HG02973 (cell line): Measurements from ENCODE around the gene CAMSAP3.
"Not testable (repeated sequence)": the region's sequence is repeated elsewhere in the genome, so short reads cannot be mapped to it uniquely, and the experiment has no call there.

Experiments
- ATAC-seq: cut with Tn5 transposase; IDR thresholded peaks from one replicate; pipeline ENCODE4 v1.9.1; 2021; ENCODE audit warnings: moderate library complexity; ENCODE audit not compliant: unreplicated experiment

Gene CAMSAP3

GRCh38 chr19:7628589-7629311 lies 33.1 kb downstream of the CAMSAP3 start:
- no peak for ATAC-seq

DNA sequence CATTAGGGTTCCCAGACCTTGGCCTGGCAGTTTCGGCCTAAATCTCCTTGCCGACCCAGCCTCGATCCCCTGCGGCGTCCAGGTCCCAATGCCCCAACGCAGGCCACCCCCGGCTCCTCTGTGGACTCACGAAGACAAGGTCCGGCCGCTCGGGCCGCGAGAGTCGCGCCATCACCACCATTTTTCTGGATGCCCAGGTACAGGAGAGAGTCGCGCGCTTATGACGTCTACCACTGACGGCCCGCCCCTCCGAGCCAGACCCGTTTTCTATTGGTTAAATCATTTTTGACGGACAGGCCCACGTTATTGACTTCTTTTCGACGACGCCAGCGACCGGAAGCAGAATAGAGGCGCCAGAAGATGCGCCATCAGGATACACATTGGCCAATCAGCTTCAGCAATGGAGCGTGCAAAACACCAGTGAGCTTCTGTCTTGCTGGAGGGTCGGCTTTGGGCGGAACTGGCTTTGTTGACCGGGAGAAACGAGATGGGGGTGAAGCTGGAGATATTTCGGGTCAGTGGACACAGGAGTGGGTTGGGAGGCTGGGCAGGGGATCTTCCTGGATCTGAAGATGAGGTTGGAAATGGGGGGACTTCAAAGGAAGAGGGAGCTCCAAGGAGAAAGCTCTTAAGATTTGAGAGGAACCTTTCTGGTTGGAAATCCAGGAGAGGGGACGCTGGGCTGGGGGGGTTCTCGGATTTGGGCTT lies 33.8 kb downstream of the CAMSAP3 start, which contains the start of the genes PET100 and XAB2:
Gene PET100 (plus strand): TSS at position 447 of the 708 bp plus-strand sequence. CDS start 41 bp downstream, at position 488.
Gene XAB2 (minus strand): TSS at position 199 of the 708 bp plus-strand sequence. CDS start 18 bp downstream, at position 181.
- ATAC-seq = peak; percentile 71

- ATAC-seq = no peak
These were observed 35.9 kb downstream of the CAMSAP3 start for GRCh38 chr19:7631577-7631976.

DNA sequence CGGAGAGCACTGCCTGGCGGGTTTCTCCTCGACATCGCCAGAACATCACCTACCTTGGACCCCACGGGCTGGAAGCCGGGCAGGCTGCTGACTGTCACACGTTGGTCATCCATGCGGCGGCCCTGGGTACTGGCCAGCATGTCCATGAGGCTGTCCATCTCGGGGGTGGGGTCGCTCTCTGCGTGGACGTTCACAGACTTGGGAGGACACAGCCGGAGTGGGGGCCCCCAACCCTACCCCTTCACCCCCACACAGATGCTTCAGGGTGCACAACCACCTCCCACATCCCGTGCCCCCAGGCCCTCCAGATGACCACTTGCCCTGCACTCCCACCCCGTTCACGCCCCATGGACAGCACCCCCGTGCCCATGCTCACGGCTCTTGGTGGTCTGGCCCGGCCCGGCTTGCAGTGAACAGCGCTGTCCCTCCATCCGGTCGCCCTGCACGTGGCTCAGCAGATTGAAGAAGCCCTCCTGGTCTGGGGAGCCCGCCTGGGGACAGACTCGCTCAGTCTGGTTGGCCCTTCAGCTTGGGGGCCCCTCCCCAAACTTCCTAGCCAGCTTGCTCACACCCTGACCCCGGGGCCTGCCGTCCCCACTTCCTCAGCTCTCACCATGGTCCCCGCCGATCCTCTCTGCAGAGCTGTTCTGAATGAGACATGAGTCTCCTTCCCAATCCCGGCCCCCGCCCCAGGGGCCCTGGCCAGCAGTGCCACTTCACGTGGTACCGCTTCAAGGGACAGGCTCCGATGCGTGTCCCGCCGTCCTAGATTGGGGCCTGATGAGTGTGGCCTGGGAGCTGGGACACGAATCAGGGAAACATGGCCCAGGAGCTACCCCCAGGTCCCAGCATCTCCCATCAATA lies 36.9 kb downstream of the CAMSAP3 start:
- ATAC-seq = no peak

GRCh38 chr19:7633698-7634097 lies 38.0 kb downstream of the CAMSAP3 start, which contains the start of gene PCP2:
Gene PCP2, minus strand, starts transcription at chr19:7633719. Its CDS starts 262 bp downstream, at chr19:7633457.
- ATAC-seq = no peak

DNA sequence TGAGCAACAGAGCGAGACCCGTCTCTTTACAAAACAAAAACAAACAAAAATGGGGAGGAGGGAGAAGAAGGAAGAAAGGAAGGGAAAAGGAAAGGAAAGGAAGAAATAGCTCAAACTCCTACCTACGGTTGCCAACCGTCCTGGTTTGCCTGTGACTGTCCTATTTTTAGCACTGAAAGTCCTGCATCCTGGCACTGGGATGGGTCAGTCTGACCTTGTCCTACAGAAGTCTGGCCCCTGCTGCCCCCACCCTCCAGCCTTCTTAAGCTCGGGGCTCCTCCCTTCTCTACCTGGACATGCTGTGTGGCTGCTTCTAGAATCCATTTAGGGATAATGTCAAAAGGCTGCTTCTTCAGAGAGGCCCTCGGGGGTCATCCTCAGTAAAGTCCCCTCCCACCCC lies 40.0 kb downstream of the CAMSAP3 start:
- ATAC-seq = no peak

DNA sequence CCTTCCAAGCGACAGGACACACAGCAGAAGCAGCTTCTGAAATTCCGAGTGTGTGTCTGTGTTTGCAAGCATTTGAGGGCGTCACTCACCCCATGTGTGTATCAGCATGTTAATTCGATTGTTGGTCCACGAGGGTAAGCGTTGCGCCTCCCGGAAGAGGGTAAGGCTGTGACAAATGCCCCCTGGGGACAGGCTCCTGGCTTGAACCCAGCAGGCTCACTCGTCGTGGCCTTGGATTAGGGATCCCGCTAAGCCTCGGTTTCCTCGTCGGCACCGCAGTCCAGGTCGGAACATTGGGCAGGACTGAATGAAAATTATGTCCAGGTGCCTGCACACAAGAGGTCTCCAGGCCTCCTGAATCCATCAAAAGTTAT lies 40.6 kb downstream of the CAMSAP3 start:
- no peak for ATAC-seq

DNA sequence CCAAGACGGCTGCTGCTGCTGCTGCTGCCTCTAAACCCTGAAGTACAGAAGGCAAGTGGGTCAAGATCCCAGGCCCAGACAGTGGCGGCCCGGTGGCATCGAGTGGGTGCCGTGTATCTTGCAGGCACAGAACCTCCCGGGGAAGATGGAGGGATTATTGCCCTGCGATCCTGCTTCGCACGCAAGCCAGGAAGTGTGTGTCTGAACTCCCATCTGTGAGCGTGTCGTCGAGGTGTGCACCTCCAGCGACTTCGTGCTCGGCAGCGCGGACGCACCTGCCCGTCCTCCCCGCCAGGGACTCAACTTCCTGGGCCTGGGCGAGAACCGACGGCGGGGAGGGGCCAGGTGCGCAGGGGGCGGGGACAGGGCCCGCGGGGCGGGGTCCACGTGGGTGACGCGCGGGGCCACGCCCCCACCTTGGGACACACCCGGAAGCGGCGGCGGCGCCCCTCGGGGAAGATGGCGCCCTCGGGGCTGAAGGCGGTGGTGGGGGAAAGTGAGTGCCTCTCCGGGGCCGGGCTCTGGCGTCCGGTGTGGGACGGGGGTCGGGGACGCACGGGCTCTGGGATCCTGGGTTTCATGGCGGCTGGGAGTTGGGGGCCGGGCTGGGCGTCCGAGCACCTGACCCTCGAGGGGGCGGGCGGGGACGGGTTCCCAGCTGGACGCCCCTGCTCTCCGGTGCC lies 41.2 kb downstream of the CAMSAP3 start, which contains the start of gene STXBP2:
Gene STXBP2 (plus strand): TSS at position 420 of the 683 bp plus-strand sequence. CDS start 40 bp downstream, at position 460.
- ATAC-seq = peak; percentile 49

- ATAC-seq = no peak
These were observed 42.0 kb downstream of the CAMSAP3 start for GRCh38 chr19:7637374-7638256.

GRCh38 chr19:7638802-7639465 lies 43.3 kb downstream of the CAMSAP3 start:
- no peak for ATAC-seq

GRCh38 chr19:7639863-7640348 lies 44.2 kb downstream of the CAMSAP3 start:
- ATAC-seq = no peak

DNA sequence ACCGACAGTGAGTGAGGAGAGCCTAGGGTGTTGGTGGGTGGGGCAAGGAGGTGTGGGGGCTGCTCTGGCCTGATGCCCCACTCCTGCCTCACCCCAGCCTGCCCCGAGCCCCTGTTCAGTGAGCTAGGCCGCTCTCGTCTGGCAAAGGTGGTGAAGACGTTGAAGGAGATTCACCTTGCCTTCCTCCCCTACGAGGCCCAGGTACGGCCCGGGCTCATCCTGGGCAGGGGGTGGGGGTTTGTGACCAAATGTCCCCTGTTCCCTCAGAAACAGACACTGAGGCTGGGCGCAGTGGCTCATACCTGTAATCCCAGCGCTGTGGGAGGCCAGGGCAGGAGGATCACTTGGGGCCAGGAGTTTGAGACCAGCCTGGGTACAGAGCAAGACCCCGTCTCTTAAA lies 45.1 kb downstream of the CAMSAP3 start:
- ATAC-seq = no peak

DNA sequence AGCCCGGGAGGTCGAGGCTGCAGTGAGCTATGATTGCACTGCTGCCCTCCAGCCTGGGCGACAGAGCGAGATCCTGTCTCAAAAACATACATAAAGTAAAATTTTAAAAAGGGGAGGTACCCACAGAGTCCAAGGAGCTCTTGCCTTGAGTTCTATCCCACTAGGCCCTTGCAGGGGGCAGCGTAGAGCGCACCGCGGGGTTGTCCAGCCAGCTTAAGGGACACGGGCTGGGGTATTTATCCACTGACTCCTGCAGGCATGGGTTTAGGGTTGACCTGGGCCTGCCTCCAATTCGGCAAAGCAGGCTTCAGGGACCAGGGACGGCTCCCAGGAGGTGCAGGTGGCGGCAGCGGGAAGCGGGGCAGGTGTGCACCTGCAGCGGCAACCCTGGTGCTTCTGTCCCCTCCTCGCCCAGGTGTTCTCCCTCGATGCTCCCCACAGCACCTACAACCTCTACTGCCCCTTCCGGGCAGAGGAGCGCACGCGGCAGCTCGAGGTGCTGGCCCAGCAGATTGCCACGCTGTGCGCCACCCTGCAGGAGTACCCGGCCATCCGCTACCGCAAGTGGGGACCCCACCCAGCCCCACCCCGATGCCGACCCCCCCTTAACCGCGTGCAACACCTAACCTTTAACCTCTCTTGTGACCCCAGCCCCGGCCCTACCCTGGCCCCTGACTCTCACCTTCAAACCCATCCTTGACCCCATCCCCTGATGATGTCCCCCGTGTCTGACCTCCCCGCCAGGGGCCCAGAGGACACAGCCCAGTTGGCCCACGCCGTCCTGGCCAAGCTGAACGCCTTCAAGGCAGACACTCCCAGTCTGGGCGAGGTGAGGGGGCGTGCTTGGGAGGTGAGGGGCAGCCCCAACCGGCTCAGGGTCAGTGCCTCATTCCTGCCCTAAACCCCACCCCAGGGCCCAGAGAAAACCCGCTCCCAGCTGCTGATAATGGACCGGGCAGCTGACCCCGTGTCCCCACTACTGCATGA lies 45.9 kb downstream of the CAMSAP3 start:
- ATAC-seq = no peak

DNA sequence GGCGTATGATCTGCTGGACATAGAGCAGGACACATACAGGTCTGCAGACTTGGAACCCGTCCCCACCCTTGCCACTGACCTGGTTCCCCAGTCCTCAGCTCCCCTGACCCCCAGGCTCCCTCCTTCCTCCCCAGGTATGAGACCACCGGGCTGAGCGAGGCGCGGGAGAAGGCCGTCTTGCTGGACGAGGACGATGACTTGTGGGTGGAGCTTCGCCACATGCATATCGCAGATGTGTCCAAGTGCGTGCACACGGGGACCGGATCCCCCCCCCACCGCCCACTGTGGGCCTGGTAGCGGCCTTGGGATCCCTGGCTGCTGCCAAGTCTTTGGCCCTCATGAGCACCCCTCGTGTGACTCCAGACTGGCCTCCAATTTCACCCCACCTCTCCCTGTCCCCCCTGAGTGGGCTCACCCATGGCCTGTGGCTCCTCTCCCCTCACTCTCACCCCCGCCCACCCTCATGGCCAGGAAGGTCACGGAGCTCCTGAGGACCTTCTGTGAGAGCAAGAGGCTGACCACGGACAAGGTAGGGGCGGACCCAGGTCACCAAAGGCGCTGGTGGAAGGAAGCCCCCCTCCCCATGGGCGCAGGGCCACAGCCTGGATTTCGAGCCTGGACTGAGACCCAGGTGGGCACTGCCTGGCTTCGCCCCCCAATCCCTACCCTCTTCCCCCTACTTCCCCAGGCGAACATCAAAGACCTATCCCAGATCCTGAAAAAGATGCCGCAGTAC lies 46.8 kb downstream of the CAMSAP3 start:
- no peak for ATAC-seq

- ATAC-seq = no peak
These were observed 47.4 kb downstream of the CAMSAP3 start for GRCh38 chr19:7643031-7643415.

DNA sequence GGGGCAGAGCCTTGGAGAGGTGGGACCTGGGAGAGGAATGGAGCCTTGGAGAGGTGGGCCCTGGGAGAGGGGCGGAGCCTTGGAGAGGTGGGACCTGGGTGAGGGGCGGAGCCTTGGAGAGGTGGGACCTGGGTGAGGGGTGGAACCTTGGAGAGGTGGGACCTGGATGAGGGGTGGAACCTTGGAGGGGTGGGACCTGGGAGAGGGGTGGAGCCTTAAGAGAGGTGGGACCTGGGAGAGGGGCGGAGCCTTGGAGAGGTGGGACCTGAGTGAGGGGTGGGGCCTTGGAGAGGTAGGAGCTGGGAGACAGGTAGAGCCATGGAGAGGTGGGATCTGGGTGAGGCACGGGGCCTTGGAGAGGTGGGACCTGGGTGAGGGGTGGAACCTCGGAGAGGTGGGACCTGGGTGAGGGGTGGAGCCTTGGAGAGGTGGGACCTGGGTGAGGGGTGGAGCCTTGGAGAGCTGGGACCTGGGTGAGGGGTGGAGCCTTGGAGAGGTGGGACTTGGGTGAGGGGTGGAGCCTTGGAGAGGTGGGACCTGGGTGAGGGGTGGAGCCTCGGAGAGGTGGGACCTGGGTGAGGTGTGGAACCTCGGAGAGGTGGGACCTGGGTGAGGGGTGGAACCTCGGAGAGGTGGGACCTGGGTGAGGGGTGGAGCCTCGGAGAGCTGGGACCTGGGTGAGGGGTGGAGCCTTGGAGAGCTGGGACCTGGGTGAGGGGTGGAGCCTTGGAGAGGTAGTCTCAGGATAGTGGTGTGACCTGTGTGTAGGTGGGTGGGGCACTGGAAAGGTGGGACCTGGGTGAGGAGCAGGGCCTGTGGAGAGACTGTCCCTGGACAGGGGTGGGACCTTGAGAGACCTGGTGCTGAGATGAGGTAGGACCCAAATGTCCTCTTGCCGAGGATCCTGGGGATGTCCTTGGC lies 48.2 kb downstream of the CAMSAP3 start:
- ATAC-seq = not testable (repeated sequence)
